ENCODE data around the gene MBD4. TPM values are rescaled to one million over a fixed set of nuclear protein-coding genes. Genes with fewer than 3 reads are reported as not detected.

The MBD4 gene
- total RNA-seq, 1 experiment from 2014 or later = 40.1 TPM

GRCh38 chr3:129432036-129432435, 7.7 kb downstream of the MBD4 start:
- Histone ChIP-seq H2AK5ac (ENCODE audit: insufficient read length, low read length) (no peak overlapping the region), H4K20me1 (ENCODE audit: control insufficient read depth, insufficient read depth, insufficient read length) (no peaks in the 10 kb centered on the region), H3K18ac (ENCODE audit: insufficient read length, low read depth, low read length) (no peak overlapping the region), H3K27ac (ENCODE audit: insufficient read length, low read depth, low read length) (no peak overlapping the region), H3T11ph (ENCODE audit: low read length) (no peak overlapping the region), H3K4me2 (ENCODE audit: insufficient read depth, insufficient read length, low read length) (no peak overlapping the region), H2AFZ (ENCODE audit: low read length) (no peak overlapping the region), H3K9me3 (ENCODE audit: control insufficient read depth, low read depth, low read length) (no peaks in the 10 kb centered on the region), H4K8ac (replicated peaks; ENCODE audit: insufficient read length, low read depth, low read length) (no peak overlapping the region), H3K4me1 (ENCODE audit: insufficient read depth, low read length) (no peaks in the 10 kb centered on the region; the same call in 1 of the 2 replicates), H3K14ac (ENCODE audit: insufficient read depth, low read length) (no peak overlapping the region), H3K23me2 (ENCODE audit: insufficient read length, low read depth, low read length, poor library complexity, severe bottlenecking) (peaks cover 3% of the 10 kb centered on the region), H3K23ac (ENCODE audit: insufficient read length, low read depth, low read length) (no peak overlapping the region), H4K91ac (ENCODE audit: insufficient read length, low read depth, low read length) (no peak overlapping the region), H2BK120ac (ENCODE audit: low read depth, low read length, poor library complexity, severe bottlenecking) (no peak overlapping the region), H3K9ac (ENCODE audit: extremely low read depth, insufficient read length, low read length) (no peak overlapping the region), H2BK5ac (ENCODE audit: insufficient read length, low read length) (no peak overlapping the region), H3K79me2 (ENCODE audit: insufficient read depth, low read length) (no peaks in the 10 kb centered on the region), H3K4ac (ENCODE audit: low read depth, low read length) (no peak overlapping the region), H2BK12ac (ENCODE audit: insufficient read length, low read depth, low read length) (no peak overlapping the region), H3K27me3 (ENCODE audit: insufficient read depth, low read length) (no peaks in the 10 kb centered on the region; the same call in 1 of the 2 replicates), H2BK20ac (ENCODE audit: low read depth, low read length, poor library complexity, severe bottlenecking) (no peak overlapping the region), H2BK15ac (ENCODE audit: low read depth, low read length) (no peak overlapping the region), H4K5ac (ENCODE audit: insufficient read length, low read depth, low read length) (no peak overlapping the region), H3K56ac (ENCODE audit: insufficient read length, low read depth, low read length) (no peak overlapping the region), H3K79me1 (ENCODE audit: insufficient read depth, low read depth, low read length, poor library complexity, severe bottlenecking) (no peaks in the 10 kb centered on the region)
- Mint-ChIP-seq H3K36me3 (ENCODE audit: insufficient read depth in 1 of 3, low read depth in 3 of 3) (peaks cover 22 to 64% (median 61%) of the 10 kb centered on the region in 3 experiments; a peak in 6 of 7 replicates), H3K27ac (no peak overlapping the region), H3K9me3 (no peaks in the 10 kb centered on the region), H3K4me1 (peaks cover 24 to 26% of the 10 kb centered on the region in 2 experiments), H3K27me3 (ENCODE audit: low read depth) (peaks cover 14% of the 10 kb centered on the region), H3K4me3 (no peak overlapping the region)
- WGBS (ENCODE audit: extremely low coverage, insufficient read length, low lambda C conversion rate) = no CpG with 5 or more reads among the region's 7 CpGs
- DNase-seq = no peak
- TF ChIP-seq, protein P1, sequence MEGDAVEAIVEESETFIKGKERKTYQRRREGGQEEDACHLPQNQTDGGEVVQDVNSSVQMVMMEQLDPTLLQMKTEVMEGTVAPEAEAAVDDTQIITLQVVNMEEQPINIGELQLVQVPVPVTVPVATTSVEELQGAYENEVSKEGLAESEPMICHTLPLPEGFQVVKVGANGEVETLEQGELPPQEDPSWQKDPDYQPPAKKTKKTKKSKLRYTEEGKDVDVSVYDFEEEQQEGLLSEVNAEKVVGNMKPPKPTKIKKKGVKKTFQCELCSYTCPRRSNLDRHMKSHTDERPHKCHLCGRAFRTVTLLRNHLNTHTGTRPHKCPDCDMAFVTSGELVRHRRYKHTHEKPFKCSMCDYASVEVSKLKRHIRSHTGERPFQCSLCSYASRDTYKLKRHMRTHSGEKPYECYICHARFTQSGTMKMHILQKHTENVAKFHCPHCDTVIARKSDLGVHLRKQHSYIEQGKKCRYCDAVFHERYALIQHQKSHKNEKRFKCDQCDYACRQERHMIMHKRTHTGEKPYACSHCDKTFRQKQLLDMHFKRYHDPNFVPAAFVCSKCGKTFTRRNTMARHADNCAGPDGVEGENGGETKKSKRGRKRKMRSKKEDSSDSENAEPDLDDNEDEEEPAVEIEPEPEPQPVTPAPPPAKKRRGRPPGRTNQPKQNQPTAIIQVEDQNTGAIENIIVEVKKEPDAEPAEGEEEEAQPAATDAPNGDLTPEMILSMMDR (conservative IDR thresholded peaks at IDR 0.05) = no peak

All from H9 (cell line).